ENCODE measurements around the gene CERS1. TPM values are rescaled to one million over a fixed set of nuclear protein-coding genes. Genes with fewer than 3 reads are reported as not detected.
A peak's percentile ranks its signal among the peaks of the same experiment; 100 is the strongest.

CERS1 gene
- total RNA-seq, 1 experiment from 2014 or later, result 0.96 TPM

GRCh38 chr19:18901491-18901890, 5.5 kb upstream of the CERS1 start:
- ChIA-PET RAD21 (ENCODE audit: low non-redundant PET in 1 of 2, low total read pairs in 2 of 2, uncharacterized antibody in 2 of 2, unreplicated experiment in 2 of 2) (no interaction called here), POLR2A (no interaction called here), CTCF (no interaction called here)
- Histone ChIP-seq H3K27ac (ENCODE audit: low read depth, low read length) (no peak overlapping the region), H3K36me3 (ENCODE audit: control insufficient read depth in 1 of 2, insufficient read depth in 2 of 2, low read length in 2 of 2) (peaks cover 0 to 9% of the 10 kb centered on the region in 2 experiments; a peak in 3 of 4 replicates), H2AFZ (ENCODE audit: low read depth, low read length, poor library complexity, severe bottlenecking) (no peak overlapping the region), H3K4me3 (replicated peaks in 1 of 2; ENCODE audit: low read depth in 1 of 2, low read length in 2 of 2) (no peak overlapping the region), H3K79me2 (ENCODE audit: insufficient read depth, low read length) (no peaks in the 10 kb centered on the region), H3K27me3 (ENCODE audit: insufficient read depth, low read length) (no peaks in the 10 kb centered on the region), H3K4me1 (ENCODE audit: control insufficient read depth in 1 of 2, insufficient read depth in 2 of 2, low read length in 2 of 2) (no peaks in the 10 kb centered on the region), H3K4me2 (ENCODE audit: low read length) (no peak overlapping the region), H3K9me3 (ENCODE audit: control insufficient read depth in 1 of 2, insufficient read depth in 1 of 2, low read depth in 1 of 2, low read length in 2 of 2) (no peaks in the 10 kb centered on the region), H3K9me2 (ENCODE audit: insufficient read depth) (no peaks in the 10 kb centered on the region), H4K20me1 (ENCODE audit: insufficient read depth) (no peaks in the 10 kb centered on the region), H3K9ac (ENCODE audit: low read length) (no peak overlapping the region)
- no peak for DNase-seq (ENCODE audit: low read depth, low spot score)
- TF ChIP-seq POLR2AphosphoS5 (IDR thresholded peaks at IDR 0.05; ENCODE audit: low read depth, low read length) (no peak), EZH2phosphoT487 (IDR thresholded peaks at IDR 0.05; ENCODE audit: borderline replicate concordance) (no peak), RAD21 (IDR thresholded peaks at IDR 0.05; ENCODE audit: low read depth) (no peak), SIN3A (IDR thresholded peaks at IDR 0.05; ENCODE audit: low read depth) (no peak), CEBPB (IDR thresholded peaks at IDR 0.05; ENCODE audit: low read depth) (no peak), EGR1 (IDR thresholded peaks at IDR 0.05; ENCODE audit: low read depth) (no peak), JUND (IDR thresholded peaks at IDR 0.05) (no peak)
- no TSS peak for BruUV-seq (replicated peaks)
- ATAC-seq, result no peak
- intact Hi-C loops (cut with micrococcal nuclease), result no loop called here

GRCh38 chr19:18900700-18901481, 4.9 kb upstream of the CERS1 start:
- no peaks in the 10 kb centered on the region for H3K27me3 ChIP-seq (ENCODE audit: insufficient read depth, low read length)
- CTCF ChIA-PET, result no interaction called here
- H3K4me2 ChIP-seq (ENCODE audit: low read length), result no peak overlapping the region
- TF ChIP-seq SP1 (IDR thresholded peaks at IDR 0.05; ENCODE audit: low read depth) (no peak), EZH2 (IDR thresholded peaks at IDR 0.05) (no peak), EGR1 (IDR thresholded peaks at IDR 0.05; ENCODE audit: low read depth) (no peak), REST (IDR thresholded peaks at IDR 0.05; ENCODE audit: low read depth) (no peak), RAD21 (IDR thresholded peaks at IDR 0.05; ENCODE audit: low read depth) (no peak), ATF3 (IDR thresholded peaks at IDR 0.05) (no peak)
- no peaks in the 10 kb centered on the region for H4K20me1 ChIP-seq (ENCODE audit: insufficient read depth)
- ATAC-seq, result 0 out of 2 replicates have a peak, but pooled peaks have one; percentile 5
- no TSS peak for BruUV-seq (replicated peaks)
- intact Hi-C loops (cut with micrococcal nuclease), result no loop called here
- POLR2A ChIA-PET, result no interaction called here
- no peak overlapping the region for H3K27ac ChIP-seq (ENCODE audit: low read depth, low read length)
- no peak for DNase-seq (ENCODE audit: low read depth, low spot score)
- no peaks in the 10 kb centered on the region for H3K79me2 ChIP-seq (ENCODE audit: insufficient read depth, low read length)
- H3K36me3 ChIP-seq (ENCODE audit: control insufficient read depth in 1 of 2, insufficient read depth in 2 of 2, low read length in 2 of 2), result peaks cover 0 to 9% of the 10 kb centered on the region in 2 experiments; a peak in 3 of 4 replicates
- no peak overlapping the region for H3K9ac ChIP-seq (ENCODE audit: low read length)
- no peak overlapping the region for H2AFZ ChIP-seq (ENCODE audit: low read depth, low read length, poor library complexity, severe bottlenecking)
- no peak overlapping the region for H3K4me3 ChIP-seq (replicated peaks in 1 of 2; ENCODE audit: low read depth in 1 of 2, low read length in 2 of 2)
- no peaks in the 10 kb centered on the region for H3K4me1 ChIP-seq (ENCODE audit: control insufficient read depth in 1 of 2, insufficient read depth in 2 of 2, low read length in 2 of 2)
- H3K9me2 ChIP-seq (ENCODE audit: insufficient read depth), result no peaks in the 10 kb centered on the region
- RAD21 ChIA-PET (ENCODE audit: low non-redundant PET in 1 of 2, low total read pairs in 2 of 2, uncharacterized antibody in 2 of 2, unreplicated experiment in 2 of 2), result no interaction called here
- no peaks in the 10 kb centered on the region for H3K9me3 ChIP-seq (ENCODE audit: control insufficient read depth in 1 of 2, insufficient read depth in 1 of 2, low read depth in 1 of 2, low read length in 2 of 2)

Data from HCT116 (cell line).